Body of pancreas (tissue), 4 donors: ENCODE results near the gene CBFA2T3.

Source experiments
- POLR2A ChIP-seq, 3 donors: fragments of 450-650 bp; IDR thresholded peaks; one replicate each; pipeline ENCODE4 v1.6.1; 2016; ENCODE audit warnings: antibody characterized with exemption in 3 of 3, mild to moderate bottlenecking in 2 of 3
- TF ChIP-seq, protein P1 (sequence below), 7 experiments: fragments of 450-650 bp in 4 of 7; fragments of 200-600 bp in 3 of 7; sonication (generic) in 3 of 7; IDR thresholded peaks; one replicate each; pipeline ENCODE4 v1.5.1; 2016 to 2019; ENCODE audit warnings: antibody characterized with exemption in 7 of 7

DNA sequence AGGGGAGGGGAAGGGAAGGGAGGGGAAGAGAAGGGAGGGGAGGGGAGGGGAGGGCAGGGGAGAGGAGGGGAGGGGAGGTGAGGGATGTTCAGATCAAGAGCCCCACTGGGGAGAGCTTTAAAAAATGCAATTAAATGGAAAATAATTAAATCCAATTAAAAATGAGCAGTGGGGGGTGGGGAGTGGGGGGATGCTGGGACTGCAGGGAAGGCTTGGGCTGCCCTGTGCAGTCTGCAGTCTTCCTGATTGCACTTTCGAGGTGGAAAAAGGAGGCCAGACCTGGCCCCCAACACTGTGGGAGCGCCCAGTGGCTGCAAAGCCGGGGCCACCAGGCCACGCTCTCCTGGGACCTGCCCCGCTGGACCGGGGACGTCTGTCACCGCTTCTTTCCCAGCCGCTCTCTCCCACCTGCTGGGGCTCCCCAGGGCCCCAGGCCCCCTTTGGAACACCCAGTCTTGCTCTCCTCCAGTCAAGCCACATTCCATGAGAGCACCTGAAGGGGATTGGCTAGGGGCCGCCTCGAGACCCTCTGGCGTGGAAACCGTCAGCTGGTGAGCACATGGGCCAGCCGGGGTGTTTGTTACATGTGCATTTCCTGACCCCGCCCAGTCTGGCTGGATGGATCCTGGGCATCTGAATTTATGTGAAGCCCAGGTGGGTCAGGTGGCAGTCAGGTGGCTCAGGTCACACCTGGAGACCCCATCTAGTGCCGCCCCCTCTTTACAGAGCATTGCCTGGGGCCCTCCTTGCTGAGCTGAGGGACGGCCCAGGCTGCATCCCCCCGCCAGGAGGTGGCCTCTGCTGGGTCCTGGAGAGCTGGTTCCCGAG lies 37.6 kb upstream of the CBFA2T3 start:
- TF ChIP-seq, protein P1, sequence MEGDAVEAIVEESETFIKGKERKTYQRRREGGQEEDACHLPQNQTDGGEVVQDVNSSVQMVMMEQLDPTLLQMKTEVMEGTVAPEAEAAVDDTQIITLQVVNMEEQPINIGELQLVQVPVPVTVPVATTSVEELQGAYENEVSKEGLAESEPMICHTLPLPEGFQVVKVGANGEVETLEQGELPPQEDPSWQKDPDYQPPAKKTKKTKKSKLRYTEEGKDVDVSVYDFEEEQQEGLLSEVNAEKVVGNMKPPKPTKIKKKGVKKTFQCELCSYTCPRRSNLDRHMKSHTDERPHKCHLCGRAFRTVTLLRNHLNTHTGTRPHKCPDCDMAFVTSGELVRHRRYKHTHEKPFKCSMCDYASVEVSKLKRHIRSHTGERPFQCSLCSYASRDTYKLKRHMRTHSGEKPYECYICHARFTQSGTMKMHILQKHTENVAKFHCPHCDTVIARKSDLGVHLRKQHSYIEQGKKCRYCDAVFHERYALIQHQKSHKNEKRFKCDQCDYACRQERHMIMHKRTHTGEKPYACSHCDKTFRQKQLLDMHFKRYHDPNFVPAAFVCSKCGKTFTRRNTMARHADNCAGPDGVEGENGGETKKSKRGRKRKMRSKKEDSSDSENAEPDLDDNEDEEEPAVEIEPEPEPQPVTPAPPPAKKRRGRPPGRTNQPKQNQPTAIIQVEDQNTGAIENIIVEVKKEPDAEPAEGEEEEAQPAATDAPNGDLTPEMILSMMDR (IDR thresholded peaks at IDR 0.05): no peak
- no peak for TF ChIP-seq POLR2A (IDR thresholded peaks at IDR 0.05)
